PFSK-1 (cell line): ENCODE measurements around the gene AK8.

Experiments used
- POLR2AphosphoS5 ChIP-seq: IDR thresholded peaks from 2 replicates; pipeline ENCODE4 v1.6.1; 2012; ENCODE audit warnings: low read depth, mild to moderate bottlenecking, control low read depth, low read length, moderate library complexity
- TF ChIP-seq, protein P1 (sequence below), 2 experiments: IDR thresholded peaks; 2 replicates each; pipeline versions ENCODE4 v1.6.1 to v1.8.0; 2011 to 2012; ENCODE audit warnings: low read depth in 2 of 2, low read length in 2 of 2, control low read depth in 1 of 2, inconsistent platforms in 1 of 2, mild to moderate bottlenecking in 1 of 2, moderate library complexity in 1 of 2; ENCODE audit not compliant: insufficient read depth in 1 of 2

DNA sequence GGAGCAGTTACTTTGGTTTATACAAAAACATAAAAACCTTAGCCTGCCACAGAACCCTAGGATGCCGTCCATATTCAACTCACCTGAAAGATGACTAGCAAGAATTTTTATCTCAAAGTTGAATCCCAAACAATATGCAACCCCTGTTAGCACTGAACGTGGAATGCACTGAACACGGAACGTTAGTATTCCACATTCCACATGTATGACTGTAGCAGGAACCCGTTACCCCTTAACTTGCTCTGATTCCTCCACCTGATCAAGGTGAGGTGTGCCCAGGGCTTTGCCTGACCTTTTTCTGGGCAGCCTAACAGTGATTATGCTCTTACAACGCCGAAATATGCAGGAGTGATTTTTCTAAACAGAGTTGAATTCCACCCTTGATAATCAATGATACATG lies 43.7 kb downstream of the AK8 start:
- TF ChIP-seq, protein P1, sequence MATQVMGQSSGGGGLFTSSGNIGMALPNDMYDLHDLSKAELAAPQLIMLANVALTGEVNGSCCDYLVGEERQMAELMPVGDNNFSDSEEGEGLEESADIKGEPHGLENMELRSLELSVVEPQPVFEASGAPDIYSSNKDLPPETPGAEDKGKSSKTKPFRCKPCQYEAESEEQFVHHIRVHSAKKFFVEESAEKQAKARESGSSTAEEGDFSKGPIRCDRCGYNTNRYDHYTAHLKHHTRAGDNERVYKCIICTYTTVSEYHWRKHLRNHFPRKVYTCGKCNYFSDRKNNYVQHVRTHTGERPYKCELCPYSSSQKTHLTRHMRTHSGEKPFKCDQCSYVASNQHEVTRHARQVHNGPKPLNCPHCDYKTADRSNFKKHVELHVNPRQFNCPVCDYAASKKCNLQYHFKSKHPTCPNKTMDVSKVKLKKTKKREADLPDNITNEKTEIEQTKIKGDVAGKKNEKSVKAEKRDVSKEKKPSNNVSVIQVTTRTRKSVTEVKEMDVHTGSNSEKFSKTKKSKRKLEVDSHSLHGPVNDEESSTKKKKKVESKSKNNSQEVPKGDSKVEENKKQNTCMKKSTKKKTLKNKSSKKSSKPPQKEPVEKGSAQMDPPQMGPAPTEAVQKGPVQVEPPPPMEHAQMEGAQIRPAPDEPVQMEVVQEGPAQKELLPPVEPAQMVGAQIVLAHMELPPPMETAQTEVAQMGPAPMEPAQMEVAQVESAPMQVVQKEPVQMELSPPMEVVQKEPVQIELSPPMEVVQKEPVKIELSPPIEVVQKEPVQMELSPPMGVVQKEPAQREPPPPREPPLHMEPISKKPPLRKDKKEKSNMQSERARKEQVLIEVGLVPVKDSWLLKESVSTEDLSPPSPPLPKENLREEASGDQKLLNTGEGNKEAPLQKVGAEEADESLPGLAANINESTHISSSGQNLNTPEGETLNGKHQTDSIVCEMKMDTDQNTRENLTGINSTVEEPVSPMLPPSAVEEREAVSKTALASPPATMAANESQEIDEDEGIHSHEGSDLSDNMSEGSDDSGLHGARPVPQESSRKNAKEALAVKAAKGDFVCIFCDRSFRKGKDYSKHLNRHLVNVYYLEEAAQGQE (IDR thresholded peaks at IDR 0.05; ENCODE audit: insufficient read depth in 1 of 2, low read depth in 2 of 2, low read length in 2 of 2): no peak
- TF ChIP-seq POLR2AphosphoS5: no peak
